HG02759 (cell line): ENCODE results near the gene PTPN22.
A peak's percentile ranks its signal among the peaks of the same experiment; 100 is the strongest.

Source experiments
- ATAC-seq: cut with Tn5 transposase; IDR thresholded peaks from one replicate; pipeline ENCODE4 v1.9.1; 2021; ENCODE audit warnings: mild to moderate bottlenecking, moderate library complexity; ENCODE audit not compliant: unreplicated experiment

The PTPN22 gene

DNA sequence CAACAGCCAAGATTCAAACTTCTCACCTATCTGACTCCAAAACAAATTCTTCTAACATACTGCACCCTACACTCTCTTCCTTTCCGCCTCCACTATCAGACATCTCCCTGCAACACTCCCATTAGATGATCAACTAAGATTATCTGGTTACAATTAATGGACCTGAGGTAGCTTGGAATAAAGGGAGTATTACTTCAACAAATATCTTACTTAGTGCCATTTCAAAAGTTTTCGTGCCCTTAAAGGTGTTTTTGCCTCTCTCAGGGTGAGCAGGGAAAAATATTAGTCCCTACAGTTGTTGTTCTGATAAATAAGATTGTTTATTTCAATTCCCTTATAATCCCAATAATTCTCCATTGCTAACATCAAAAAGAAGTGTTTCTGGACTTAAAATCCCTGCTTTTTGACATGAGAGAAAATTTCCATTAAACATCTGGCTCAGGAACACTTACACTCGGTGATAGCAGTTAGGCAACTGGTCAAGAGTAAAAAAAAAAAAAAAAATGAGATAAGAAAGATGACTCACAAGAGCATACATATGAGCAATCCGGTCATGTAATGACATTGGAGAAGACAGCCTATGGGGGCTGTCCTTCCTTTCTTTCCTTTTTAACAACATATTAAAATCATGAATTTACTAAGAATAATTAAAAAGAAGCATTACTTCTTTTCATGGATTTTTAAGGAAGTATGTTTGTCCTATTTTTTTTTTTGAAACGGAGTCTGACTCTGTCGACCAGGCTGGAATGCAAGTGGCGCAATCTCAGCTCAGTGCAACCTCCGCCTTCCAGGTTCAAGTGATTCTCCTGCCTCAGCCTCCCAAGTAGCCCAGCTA lies 66.9 kb downstream of the PTPN22 start:
- no peak for ATAC-seq

DNA sequence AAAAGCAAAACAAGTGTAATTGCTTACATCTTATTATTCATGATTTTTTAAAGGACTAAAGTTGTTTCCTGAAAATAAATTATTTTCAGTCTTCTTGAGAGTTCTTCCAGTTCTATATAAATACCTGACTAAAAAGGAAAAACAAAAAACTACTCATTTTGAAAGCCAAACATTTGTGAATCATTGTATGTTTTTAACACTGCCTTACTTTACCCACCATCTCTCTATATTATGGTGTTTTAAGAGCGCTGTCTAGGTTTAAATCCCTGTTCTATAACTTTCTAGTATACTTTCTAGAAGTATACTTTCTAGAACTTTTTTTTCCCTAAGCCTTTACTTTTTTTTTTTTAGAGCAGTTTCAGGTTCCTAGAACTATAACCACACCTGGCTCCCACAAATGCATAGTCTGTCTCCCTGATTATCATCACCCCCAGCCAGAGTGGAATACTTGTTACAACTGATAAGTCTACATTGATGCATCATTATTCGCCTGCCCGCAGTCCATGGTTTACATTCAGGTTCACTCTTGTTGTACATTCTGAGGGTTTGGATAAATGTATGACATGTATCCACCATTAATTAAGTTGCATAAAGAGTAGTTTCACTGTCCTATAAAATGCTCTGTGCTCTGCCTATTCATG lies 69.0 kb downstream of the PTPN22 start:
- ATAC-seq, result no peak

DNA sequence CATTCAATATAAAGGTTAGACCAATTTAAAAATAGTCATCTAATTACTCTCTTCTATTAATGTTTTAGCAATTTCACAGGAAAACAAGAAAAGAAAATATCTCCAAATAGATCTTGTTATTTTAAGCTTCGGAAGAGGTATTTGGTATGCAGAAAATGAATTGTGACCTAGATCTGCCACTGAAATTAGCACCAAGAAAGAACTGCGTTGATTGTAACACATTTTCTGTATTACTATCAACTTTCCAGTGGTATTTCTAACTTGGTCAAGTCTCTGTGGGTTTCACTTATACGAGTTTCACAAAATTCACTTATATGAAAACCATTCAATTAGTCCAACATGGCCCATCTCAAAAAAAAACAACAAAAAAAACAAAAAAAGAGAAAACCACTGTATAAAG lies 71.0 kb downstream of the PTPN22 start:
- no peak for ATAC-seq

DNA sequence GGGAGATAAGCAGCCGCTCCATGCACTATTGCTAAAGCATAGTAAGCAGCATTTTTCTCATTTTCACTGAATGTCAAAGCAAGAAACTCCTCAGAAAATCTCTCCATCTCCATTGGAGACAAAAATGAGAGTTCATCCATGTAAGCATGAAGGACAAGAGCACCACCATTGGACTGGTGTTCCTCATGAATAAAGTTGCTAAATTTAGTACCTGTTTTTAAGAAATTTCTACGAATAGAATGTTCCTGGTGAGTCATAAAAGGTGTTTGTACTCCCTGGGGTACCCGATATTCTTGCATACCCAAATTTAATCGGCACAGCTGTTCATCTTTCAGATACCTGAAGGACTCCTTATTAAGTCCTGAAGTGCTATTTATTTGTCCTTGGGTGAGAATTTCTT lies 74.0 kb downstream of the PTPN22 start:
- no peak for ATAC-seq

DNA sequence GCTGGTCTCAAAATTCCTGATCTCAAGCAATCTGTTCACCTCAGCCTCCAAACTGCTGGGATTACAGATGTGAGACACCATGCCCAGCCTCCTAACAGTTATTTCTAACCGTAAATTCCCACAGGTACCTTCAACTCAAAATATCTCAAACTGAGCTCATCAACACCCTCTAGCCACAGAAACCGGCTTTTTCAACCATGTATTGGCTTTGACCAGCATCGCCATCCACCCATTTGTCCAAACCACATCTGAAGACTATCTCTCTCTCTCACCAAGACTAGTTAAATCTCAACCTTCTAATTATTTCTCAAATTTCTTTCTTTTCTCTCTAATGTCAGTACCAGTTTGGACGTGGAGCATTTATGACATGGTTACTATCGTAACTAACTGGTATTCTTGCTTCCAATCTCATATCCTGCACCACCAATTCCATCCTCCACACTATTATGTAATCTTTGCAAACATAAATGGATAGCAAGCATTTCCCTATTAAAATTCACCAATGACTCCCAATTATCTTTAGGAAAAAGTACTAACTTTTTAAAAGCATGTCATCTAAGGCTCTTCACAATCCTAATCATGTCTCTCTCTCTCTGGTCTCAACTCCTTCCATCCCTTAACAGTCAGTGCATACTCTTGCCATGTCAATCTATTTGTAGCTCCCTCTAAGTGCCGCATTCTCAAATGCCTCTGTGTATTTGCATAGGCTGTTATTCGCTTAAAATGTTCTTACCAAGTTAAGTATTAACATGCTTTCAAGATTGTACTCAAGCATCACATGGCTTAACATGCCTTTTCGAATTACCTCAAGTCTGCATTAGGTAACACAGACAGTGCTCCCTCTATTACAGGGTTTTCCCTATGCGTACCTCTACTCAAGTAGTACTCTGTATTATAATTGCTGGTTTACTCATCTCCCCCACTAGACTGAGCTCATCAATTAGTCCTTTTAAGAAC lies 77.4 kb downstream of the PTPN22 start:
- ATAC-seq, result no peak

DNA sequence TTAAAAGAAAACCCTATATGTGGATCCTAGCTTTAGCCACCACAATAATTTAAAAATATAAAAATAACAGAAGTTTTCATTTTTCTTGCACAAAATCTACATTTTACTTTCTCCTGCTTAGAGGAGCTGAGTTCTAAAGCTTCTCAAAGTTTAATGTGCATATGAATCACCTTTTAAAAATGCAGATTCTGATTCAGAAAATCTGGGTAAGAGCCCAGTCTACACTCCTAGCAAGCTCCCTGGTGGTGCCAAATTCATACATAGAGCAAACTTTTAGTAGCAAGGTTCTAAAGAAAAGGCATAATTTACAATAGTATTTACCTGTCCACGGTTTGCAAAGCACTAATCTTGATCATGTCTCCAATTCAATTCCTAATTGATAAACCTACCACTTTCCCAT lies 78.5 kb downstream of the PTPN22 start:
- no peak for ATAC-seq

DNA sequence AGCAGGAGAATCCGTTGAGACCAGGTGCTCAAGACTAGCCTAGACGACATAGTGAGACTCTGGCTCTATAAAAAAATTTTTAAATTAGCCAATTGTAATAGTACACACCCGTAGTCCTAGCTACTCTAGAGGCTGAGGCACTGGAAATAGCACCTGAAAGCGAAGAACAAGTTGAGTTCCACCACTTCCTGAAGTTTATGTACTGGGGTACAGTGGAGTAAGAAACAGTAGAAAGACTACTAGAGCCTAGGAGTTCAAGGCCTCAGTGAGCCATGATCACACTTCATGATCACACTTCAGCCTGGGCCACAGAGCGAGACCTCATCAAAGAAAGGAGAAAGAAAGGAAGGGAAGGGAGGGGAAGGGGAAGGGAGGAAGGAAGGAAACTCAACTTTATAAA lies 79.0 kb downstream of the PTPN22 start:
- ATAC-seq, result no peak

DNA sequence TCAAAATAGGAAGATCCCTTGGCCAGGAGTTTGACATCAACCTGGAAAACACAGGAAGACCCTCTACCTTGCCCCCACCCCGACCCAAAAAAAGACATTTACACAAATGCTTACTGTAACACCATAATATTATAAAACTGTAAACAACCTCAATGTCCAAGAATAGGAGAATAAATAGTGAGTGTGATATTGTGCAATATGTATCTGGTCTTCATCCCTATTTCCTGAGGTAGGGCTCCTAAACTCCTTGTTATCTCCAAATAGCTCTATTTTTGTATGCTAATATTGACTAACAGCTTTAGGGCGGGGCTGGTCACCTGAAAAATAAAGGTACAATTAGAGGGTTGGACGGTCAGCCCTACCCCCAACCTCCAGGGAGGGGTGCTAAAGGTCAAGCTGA lies 82.7 kb downstream of the PTPN22 start:
- no peak for ATAC-seq

DNA sequence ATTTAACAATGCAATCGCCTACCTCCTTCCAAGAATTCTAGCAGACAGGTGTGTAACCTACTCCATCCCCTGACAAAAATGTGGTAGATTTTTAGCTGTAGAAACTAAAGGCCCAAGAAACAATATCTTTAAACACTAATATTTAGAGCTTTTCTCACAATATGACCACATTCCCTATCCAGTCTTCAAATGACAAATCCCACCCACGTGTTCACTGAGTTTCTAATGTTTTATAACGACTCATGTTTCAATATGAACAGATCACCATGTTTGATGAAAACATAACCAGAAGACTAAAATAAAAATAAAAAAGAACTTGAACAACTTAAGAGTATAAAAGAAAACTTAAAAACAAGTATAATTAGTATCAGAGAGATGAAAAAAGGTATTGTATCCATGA lies 83.8 kb downstream of the PTPN22 start:
- ATAC-seq, result no peak

DNA sequence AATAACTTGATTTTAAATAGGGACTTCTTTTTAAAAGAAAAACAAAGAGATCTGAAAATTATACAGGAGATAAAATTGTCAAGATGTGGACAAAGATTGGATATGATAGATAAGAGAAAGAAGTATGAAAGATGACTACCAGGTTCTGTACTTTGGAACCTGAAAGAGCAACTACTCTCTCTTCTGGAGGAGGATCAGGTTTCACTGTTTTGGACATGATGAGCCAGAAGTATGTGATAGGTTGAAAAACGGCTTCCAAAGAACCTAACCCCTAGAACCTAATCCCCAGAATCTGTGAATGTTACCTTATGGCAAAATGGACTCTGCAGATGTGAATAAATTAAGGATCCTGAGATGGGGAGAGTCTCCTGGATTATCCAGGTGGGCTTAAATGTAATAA lies 85.4 kb downstream of the PTPN22 start:
- no peak for ATAC-seq

DNA sequence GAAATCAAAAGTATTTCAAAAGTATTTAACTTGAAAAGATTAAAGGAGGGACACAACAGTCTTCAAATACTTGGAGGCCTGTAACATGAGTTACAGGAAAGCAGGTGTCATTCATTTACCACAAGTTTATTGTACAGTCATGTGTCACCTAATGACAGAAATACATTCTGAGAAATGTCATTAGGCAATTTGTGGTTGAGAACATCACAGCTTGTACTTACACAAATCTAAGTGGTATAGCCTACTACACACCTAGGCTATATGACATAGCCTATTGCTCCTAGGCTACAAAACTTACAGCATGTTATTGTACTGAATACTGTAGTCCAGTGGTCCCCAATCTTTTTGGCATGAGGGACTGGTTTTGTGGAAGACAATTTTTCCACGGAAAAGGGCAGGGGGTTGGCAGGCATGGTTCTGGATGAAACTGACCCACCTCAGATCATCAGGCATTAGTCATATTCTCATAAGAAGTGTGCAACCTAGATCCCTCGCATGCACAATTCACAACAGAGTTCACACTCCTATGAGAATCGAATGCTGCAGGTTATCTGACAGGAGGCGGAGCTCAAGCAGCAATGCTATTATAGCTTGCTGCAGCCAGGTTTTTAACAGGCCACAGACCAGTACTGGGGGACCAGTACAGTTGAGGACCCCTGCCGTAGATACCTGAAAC lies 87.3 kb downstream of the PTPN22 start:
- peak; percentile 63 for ATAC-seq

DNA sequence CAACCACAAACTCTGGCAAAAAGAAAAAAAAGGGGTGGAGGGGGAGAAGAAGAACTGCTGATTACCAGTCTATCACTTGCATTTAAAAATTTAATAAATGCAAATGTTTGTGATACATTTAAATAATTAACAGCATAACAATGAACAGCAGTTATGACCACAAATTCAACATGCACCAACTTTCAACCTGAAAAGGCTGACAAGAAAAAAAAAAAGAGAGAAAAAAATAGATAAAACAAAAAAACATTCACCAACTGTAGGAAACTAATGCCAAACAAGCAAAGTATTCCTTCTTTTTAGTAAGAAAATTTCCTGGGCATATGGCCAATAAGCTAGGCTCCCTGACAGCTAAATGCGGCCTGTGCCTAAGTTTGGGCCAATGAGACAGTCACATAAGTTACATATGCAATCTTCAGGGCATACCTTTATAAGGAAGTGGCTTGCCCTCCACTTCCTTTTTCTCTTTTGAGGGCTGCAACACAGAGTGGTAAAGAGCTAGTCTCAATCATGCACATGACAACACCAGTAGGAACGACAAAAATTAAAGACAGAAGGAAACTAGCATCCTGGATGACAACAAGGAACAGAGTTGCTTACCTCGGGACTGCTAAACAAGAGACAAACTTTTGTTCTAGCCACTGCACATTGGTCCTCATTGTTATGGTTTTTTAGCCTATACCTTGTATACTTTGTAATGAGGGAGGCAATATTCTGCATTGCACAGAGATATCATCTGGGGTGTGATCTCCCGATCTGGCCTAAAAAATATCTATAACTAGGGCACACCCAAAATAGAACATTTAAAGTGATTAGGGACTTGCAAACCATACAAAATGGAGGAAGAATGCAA lies 88.0 kb downstream of the PTPN22 start:
- ATAC-seq, result peak; percentile 84

DNA sequence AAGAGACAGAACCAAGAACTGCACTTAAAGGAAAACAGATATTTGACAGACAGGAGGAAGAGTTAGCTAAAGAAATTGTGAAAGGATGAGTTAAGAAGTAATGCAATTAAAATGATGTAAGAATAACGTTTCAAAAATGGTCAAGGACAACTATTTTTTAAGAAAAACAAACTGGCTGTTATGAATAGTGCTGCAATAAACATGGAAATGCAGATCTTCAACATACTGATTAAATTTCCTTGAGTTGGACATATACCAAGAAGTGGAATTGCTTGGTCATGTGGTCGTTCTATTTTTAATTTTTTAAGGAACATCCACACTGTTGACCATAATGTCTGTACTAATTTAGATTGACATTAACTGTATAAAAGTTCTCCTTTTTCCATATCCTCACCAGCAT lies 89.1 kb downstream of the PTPN22 start:
- no peak for ATAC-seq

DNA sequence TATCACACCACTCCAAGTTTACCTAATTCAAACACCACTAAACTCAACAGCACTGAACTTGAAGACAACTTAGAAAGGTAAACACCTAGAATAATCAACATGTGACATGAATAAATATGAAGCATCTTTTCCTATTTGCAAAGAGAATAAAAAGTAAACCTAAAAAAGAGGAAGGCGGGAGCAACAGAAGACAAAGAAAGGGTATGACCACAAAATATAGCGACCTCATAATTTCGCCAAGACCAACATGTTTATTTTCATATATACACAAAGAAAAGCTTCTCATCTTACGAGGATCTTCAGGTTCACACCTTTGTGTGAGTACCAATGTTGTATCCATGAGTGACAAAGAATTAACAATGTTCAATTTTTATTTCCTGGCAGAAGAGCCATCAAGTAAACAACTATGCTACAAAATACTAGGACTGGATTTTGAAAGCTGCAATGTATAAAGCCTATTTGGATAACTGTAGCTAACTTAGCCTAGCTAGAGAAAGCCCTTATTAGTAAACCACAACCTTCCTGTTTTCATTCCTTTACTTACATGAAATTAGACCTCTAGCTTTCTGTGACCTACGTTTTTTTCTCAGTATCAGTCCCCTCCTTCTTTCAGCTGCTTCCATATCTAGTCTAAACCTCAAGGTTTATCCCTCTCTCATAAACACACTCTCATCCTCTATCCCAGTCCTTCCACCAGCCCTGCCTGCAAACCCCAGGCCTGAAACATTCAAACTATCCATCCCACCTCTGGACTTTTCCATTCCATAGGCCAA lies 91.0 kb downstream of the PTPN22 start:
- ATAC-seq, result peak; percentile 47

DNA sequence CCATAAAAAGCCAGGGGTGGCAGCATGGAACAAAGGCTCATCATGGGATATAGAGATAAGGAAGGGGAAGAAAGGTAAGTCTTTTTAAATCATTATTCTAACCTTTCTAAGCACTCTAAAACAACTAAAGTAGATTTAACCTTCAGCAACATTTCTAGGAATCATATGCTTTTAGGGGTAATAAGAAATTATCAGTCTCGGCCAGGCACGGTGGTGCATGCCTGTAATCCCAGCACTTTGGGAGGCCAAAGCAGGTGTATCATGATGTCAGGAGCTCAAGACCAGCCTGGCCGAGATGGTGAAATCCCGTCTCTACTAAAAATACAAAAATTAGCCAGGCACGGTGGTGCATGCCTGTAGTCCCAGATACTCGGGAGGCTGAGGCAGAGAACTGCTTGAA lies 92.0 kb downstream of the PTPN22 start:
- no peak for ATAC-seq

DNA sequence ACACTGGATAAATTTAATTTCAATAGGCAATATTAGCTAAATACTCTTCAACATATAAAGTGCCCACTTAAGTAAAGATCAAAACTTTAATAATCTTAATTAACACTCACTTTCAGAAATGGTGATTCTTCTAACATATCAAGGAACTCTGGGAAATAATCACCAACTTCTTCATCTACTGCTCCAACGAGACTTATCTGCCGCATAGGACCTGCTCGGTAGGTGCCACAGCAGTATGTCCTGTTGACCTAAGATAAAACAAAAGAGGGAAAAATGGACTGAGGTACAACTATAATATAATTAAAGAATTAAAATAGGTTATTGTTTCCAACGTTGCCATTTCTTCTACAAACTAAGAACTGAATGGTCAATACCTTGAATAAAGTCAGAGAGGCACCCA lies 94.0 kb downstream of the PTPN22 start:
- ATAC-seq, result no peak

DNA sequence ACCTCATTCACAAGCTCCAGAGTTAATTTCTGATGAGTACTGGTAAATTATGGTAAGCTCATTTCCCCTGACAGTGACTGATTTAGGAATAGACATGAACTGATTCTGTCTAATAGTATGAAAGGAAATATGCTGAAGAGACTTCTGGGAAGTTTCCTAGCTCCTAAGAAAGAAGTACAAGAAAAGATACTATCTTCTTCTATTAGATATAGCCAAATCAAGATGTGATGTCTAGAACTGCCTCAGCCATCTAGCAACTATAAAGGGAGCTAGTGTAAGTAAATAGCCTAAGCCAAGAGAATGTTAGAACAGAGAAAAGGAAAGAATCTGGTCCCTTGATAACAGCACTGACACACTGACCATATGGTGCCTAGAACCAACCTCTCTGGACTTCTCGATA lies 101.5 kb downstream of the PTPN22 start:
- ATAC-seq, result no peak

DNA sequence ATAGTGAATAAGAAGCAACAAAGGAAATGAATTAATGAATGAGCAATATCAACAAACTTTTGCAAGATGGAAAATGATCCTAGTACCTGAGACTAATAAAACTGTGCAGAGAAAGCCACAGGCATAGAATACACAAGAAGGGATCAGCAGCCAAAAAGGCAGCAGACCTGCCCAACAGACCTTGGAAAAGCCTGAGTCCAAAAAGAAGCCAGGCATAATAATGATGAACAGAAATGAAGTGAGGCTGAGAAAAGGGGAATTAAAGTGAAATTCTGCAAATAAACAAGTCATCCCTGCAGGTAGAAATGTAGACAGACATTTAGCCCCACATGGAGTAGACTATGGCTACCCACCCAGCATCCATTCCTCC lies 101.9 kb downstream of the PTPN22 start:
- no peak for ATAC-seq

DNA sequence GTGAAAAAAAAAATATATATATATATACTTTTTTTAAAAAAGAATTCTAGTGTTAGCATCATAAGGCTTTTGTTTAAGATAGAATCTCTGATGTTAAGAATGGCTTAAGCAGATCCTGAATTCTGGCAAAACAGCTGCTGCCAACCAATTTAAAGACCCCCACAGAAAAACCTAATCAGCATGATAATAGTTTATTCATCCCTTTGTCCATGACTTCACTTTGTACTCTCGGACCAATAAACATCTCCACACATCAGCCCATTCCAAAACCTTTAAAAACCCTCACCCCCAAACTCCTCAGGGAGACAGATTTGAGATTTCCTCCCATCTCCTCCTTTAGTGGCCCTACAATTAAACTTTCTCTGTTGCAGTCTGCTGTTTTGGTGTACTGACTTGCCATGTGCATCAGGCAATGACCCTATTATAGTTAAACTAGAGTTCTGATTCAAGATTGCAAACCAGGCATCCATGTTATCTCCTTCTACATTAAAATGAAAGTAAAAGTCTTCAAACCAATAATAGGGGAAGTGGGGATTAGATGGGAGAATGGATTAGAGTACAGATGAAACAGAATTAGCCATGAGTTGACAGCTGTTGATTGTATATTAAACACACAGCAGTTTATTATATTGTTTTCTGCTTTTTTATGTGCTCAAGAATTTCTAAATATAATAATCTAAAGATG lies 102.5 kb downstream of the PTPN22 start:
- no peak for ATAC-seq
